Parathyroid adenoma (tissue), 2 donors: Measurements from ENCODE around the gene TFAP2A.

Experiments
- H2AFZ ChIP-seq: fragments of 300-600 bp; sonication (generic); one replicate; pipeline ENCODE4 v1.7.0; 2017; ENCODE audit warnings: antibody characterized with exemption, mild to moderate bottlenecking
- H3K27ac ChIP-seq: fragments of 300-600 bp; sonication (generic); one replicate; pipeline ENCODE4 v1.7.0; 2017
- H3K27me3 ChIP-seq: fragments of 300-600 bp; sonication (generic); one replicate; pipeline ENCODE4 v1.7.0; 2017; ENCODE audit warnings: low read length; ENCODE audit not compliant: control insufficient read depth, insufficient read depth
- H3K36me3 ChIP-seq: fragments of 300-600 bp; sonication (generic); one replicate; pipeline ENCODE4 v1.7.0; 2017; ENCODE audit warnings: low read length; ENCODE audit not compliant: control insufficient read depth, insufficient read depth
- H3K4me1 ChIP-seq: fragments of 300-600 bp; sonication (generic); one replicate; pipeline ENCODE4 v1.7.0; 2017; ENCODE audit warnings: control low read depth
- H3K4me2 ChIP-seq: fragments of 300-600 bp; sonication (generic); one replicate; pipeline ENCODE4 v1.7.0; 2017; ENCODE audit warnings: low read length
- H3K4me3 ChIP-seq: fragments of 300-600 bp; sonication (generic); one replicate; pipeline ENCODE4 v1.7.0; 2017; ENCODE audit warnings: low read depth, low read length
- H3K79me2 ChIP-seq: fragments of 300-600 bp; sonication (generic); one replicate; pipeline ENCODE4 v1.7.0; 2017; ENCODE audit warnings: control low read depth
- H3K9ac ChIP-seq: fragments of 300-600 bp; sonication (generic); one replicate; pipeline ENCODE4 v1.7.0; 2017; ENCODE audit warnings: mild to moderate bottlenecking
- H3K9me3 ChIP-seq: fragments of 300-600 bp; sonication (generic); one replicate; pipeline ENCODE4 v1.7.0; 2017; ENCODE audit warnings: low read length; ENCODE audit not compliant: control insufficient read depth
- TF ChIP-seq, protein P1 (sequence below): fragments of 300-600 bp; sonication (generic); IDR thresholded peaks from one replicate; pipeline ENCODE4 v1.7.0; 2017; ENCODE audit warnings: antibody characterized with exemption, mild to moderate bottlenecking
- donor health status: primary hyperparathyroidism.

TFAP2A gene

DNA sequence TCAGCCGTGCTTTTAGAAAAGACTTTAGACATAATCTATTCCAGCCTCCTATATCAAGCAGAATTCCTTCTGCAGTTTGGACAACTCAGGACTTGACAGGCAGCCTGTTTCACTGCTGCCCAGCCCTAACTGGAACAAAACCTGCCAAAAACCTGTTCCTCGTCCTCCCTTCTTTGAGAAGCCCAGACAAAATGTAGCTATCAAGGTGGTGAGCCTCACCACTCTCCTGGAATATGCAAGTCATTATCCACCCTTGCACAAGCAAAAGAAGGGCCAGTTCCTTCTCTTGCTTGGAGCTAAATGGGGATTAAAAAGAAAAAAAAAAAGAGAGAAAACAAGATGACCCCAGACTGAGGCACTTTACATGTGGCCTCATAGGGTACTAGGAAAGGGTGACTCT is 64.2 kb downstream of the TFAP2A start:
- H3K4me1 ChIP-seq: no peaks in the 10 kb centered on the region
- H3K9me3 ChIP-seq: no peaks in the 10 kb centered on the region
- TF ChIP-seq, protein P1, sequence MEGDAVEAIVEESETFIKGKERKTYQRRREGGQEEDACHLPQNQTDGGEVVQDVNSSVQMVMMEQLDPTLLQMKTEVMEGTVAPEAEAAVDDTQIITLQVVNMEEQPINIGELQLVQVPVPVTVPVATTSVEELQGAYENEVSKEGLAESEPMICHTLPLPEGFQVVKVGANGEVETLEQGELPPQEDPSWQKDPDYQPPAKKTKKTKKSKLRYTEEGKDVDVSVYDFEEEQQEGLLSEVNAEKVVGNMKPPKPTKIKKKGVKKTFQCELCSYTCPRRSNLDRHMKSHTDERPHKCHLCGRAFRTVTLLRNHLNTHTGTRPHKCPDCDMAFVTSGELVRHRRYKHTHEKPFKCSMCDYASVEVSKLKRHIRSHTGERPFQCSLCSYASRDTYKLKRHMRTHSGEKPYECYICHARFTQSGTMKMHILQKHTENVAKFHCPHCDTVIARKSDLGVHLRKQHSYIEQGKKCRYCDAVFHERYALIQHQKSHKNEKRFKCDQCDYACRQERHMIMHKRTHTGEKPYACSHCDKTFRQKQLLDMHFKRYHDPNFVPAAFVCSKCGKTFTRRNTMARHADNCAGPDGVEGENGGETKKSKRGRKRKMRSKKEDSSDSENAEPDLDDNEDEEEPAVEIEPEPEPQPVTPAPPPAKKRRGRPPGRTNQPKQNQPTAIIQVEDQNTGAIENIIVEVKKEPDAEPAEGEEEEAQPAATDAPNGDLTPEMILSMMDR: no peak
- no peak overlapping the region for H3K4me3 ChIP-seq
- no peaks in the 10 kb centered on the region for H3K79me2 ChIP-seq
- H3K9ac ChIP-seq: no peak overlapping the region
- H3K36me3 ChIP-seq: no peaks in the 10 kb centered on the region
- H3K27me3 ChIP-seq: no peaks in the 10 kb centered on the region
- H3K4me2 ChIP-seq: no peak overlapping the region
- H3K27ac ChIP-seq: no peak overlapping the region
- no peak overlapping the region for H2AFZ ChIP-seq

DNA sequence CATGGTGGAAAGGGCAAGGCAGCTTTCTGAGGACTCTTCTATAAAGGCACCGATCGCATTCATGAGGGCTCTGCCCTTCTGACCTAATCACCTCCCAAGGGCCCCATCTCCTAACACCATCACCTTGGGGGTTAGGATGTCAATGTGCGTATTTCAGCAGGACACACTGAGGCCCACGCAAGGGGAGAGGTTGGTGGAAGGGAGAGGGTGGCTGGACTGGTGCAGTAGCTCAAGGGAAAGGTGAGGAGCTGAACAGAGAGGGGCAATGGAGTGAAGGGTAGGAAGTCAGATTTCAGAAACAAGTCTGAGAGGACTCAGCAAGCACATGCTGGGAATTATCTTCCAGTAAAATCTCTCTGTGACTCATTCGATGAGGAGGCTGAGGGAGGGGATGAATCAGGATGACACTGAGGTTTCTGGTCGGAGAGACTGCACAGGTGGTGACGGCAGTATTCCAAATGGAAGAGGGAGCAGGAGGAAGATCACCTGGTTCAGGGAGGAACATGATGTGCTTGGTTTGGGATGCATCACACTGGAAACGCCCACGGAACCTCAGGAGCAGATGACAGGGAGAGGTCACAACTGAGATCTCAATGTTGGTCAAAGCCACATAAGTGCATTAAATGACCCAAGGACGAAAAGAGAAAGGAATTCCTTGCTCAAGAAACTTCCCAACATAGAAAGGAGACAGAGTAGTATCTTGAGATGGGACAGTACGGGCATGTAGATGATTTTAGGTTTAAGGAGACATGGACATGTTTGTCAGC is 67.1 kb downstream of the TFAP2A start:
- Histone ChIP-seq H3K4me1 (no peaks in the 10 kb centered on the region), H3K27me3 (no peaks in the 10 kb centered on the region), H3K79me2 (no peaks in the 10 kb centered on the region), H3K9ac (no peak overlapping the region), H3K4me2 (no peak overlapping the region), H3K9me3 (no peaks in the 10 kb centered on the region), H2AFZ (no peak overlapping the region), H3K36me3 (no peaks in the 10 kb centered on the region), H3K27ac (no peak overlapping the region), H3K4me3 (no peak overlapping the region)
- TF ChIP-seq, protein P1: no peak
